Myometrial cell (primary cell): ENCODE measurements around the gene SIGLEC1. TPM values are rescaled to one million over a fixed set of nuclear protein-coding genes. Genes with fewer than 3 reads are reported as not detected.

Experiments used
- total RNA-seq: library from RNA; depleted of rRNA; stranded (reverse); fragments of >200 nt; gene quantifications from 2 replicates; pipeline ENCODE4 v1.2.3, GENCODE V29; 2015

SIGLEC1 gene
- not detected in 2 replicates for total RNA-seq

GRCh38 chr20:3712279-3712873 lies at the start of gene SIGLEC1:
Gene SIGLEC1 (minus strand): TSS chr20:3712600. CDS start chr20:3707128, 5,472 bp downstream.

GRCh38 chr20:3732327-3733118 lies 20.1 kb upstream of the SIGLEC1 start, which contains the start of gene HSPA12B:
Gene HSPA12B (plus strand): TSS chr20:3732685. CDS start chr20:3738675, 5,990 bp downstream.

GRCh38 chr20:3681931-3682781 lies 30.2 kb downstream of the SIGLEC1 start, which contains the start of gene ADAM33:
Gene ADAM33 (minus strand): TSS chr20:3682010. CDS start chr20:3682004, 6 bp downstream.

GRCh38 chr20:3663031-3663701 lies 49.2 kb downstream of the SIGLEC1 start, which contains the start of gene GFRA4:
Gene GFRA4 (minus strand): TSS chr20:3663399. CDS start chr20:3663399, 0 bp downstream.

Other genes starting within 250 kb of the SIGLEC1 start
- gene ATRN, start 241.6 kb downstream of the SIGLEC1 start, total RNA-seq: 17.6 and 22.5 TPM in 2 replicates
- not detected in 2 replicates for gene GFRA4, start 49.2 kb downstream of the SIGLEC1 start, total RNA-seq
- gene ADAM33, start 30.6 kb downstream of the SIGLEC1 start, total RNA-seq: 19.6 and 22.2 TPM in 2 replicates
- gene HSPA12B, start 20.1 kb upstream of the SIGLEC1 start, total RNA-seq: 0.18 TPM in 1 of 2 replicates, not detected in the other
- 68.9 and 87.9 TPM in 2 replicates for gene ADISSP, start 55.2 kb upstream of the SIGLEC1 start, total RNA-seq
- gene SPEF1, start 68.8 kb upstream of the SIGLEC1 start, total RNA-seq: 4.6 TPM in 1 of 2 replicates, not detected in the other
- 97.8 and 99.5 TPM in 2 replicates for gene CENPB, start 74.1 kb upstream of the SIGLEC1 start, total RNA-seq
- 42.7 and 44.1 TPM in 2 replicates for gene CDC25B, start 83.7 kb upstream of the SIGLEC1 start, total RNA-seq
- 23.1 and 24.6 TPM in 2 replicates for gene AP5S1, start 107.9 kb upstream of the SIGLEC1 start, total RNA-seq
- 17.9 and 19.9 TPM in 2 replicates for gene MAVS, start 134.2 kb upstream of the SIGLEC1 start, total RNA-seq
- 37.8 and 45.5 TPM in 2 replicates for gene PANK2, start 176.8 kb upstream of the SIGLEC1 start, total RNA-seq